ENCODE measurements around the gene IGDCC3.

The IGDCC3 gene

GRCh38 chr15:65388306-65389080 is 10.7 kb upstream of the IGDCC3 start:
- no peak for ATAC-seq (ENCODE audit: low read depth)
- Mint-ChIP-seq H3K4me1 (peaks cover 9% of the 10 kb centered on the region), H3K4me3 (no peak overlapping the region), H3K27ac (no peak overlapping the region), H3K27me3 (peaks cover 16% of the 10 kb centered on the region), H3K36me3 (no peaks in the 10 kb centered on the region), H3K9me3 (no peaks in the 10 kb centered on the region)
- DNase-seq (ENCODE audit: low spot score in 2 of 2) = no peak

- H3K27ac Mint-ChIP-seq = no peak overlapping the region
- peaks cover 15% of the 10 kb centered on the region for H3K27me3 Mint-ChIP-seq
These were observed 9.1 kb upstream of the IGDCC3 start for GRCh38 chr15:65386886-65387285.

DNA sequence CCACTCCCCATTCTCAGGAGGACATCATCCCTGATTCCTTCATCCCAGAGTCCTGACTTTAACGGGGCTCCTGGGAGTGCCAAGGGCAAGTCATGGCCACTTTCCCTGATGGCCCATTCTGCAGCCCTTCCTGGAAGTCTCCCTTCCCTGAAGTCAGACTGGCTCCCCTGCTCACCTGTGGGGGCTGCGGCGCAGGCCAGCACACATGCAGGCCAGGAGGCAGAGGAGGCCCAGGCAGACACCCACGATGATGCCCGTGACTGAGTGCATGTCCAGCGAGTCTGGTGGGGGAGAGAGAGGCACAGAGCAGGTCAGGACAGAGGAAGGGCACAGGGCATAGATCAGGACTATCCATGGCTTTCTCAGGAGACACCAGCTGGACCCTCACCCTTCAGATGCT is 8.6 kb upstream of the IGDCC3 start:
- Mint-ChIP-seq H3K4me3 (no peak overlapping the region), H3K4me1 (peaks cover 9% of the 10 kb centered on the region), H3K36me3 (no peaks in the 10 kb centered on the region), H3K27me3 (peaks cover 15% of the 10 kb centered on the region), H3K9me3 (no peaks in the 10 kb centered on the region), H3K27ac (no peak overlapping the region)
- no peak for ATAC-seq (ENCODE audit: low read depth)
- DNase-seq (ENCODE audit: low spot score in 2 of 2) = no peak

More at GRCh38 chr15:65386886-65387285, 9.1 kb upstream of the IGDCC3 start:
- Mint-ChIP-seq H3K4me3 (no peak overlapping the region), H3K4me1 (peaks cover 9% of the 10 kb centered on the region), H3K36me3 (no peaks in the 10 kb centered on the region), H3K9me3 (no peaks in the 10 kb centered on the region)
- ATAC-seq (ENCODE audit: low read depth) = no peak
- DNase-seq (ENCODE audit: low spot score in 2 of 2) = no peak

DNA sequence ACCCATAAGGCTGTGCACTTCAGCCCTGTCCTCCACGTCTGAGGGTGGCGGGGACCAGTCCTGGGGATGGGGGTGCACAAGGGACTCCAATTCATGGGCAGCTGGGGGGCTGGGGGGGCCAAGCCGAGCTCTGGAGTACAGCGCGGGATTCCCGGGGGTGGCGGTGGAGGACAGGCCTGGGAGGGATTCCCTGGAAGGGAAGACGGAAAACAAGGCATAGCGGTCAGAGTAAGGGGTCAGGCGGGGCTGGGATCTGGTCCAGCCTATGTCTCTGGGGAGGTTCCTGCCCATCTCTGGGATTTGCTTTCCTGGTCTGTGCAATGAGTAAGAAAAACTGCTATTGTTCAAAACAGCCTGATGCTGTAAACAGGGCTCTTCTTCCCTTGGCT is 8.1 kb upstream of the IGDCC3 start:
- ATAC-seq (ENCODE audit: low read depth) (no peak), DNase-seq (ENCODE audit: low spot score in 2 of 2) (no peak)
- Mint-ChIP-seq H3K27me3 (peaks cover 15% of the 10 kb centered on the region), H3K4me1 (peaks cover 9% of the 10 kb centered on the region), H3K36me3 (no peaks in the 10 kb centered on the region), H3K9me3 (no peaks in the 10 kb centered on the region), H3K27ac (no peak overlapping the region), H3K4me3 (peak overlapping the region; percentile 92)

- Mint-ChIP-seq H3K36me3 (no peaks in the 10 kb centered on the region), H3K27me3 (peaks cover 17% of the 10 kb centered on the region), H3K4me3 (peak overlapping the region; percentile 92), H3K9me3 (no peaks in the 10 kb centered on the region), H3K4me1 (peaks cover 9% of the 10 kb centered on the region), H3K27ac (peak overlapping the region; percentile 51)
- peak; percentile 79 to 90 for DNase-seq (ENCODE audit: low spot score in 2 of 2)
- ATAC-seq (ENCODE audit: low read depth) = peak; percentile 88
These were observed 7.4 kb upstream of the IGDCC3 start for GRCh38 chr15:65384895-65385869.

DNA sequence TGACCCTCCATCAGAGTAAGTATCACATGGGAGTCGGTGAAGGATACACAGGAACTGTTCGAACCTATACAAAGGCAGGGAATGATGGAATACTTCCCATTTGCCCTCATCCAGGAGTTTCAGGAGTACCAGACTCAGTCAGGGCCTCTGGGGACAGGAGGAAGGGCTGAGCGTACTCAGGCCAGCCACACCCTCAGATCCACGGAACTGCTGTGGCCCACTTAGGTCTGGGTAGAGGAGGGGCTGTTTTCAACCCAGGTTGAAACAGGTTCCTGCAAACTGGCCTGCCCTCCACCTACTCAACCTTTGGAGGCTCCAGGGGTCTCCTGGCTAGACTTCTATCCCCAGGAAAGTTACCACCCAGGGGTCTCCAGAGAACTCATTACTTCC is 6.7 kb upstream of the IGDCC3 start:
- Mint-ChIP-seq H3K9me3 (no peaks in the 10 kb centered on the region), H3K4me1 (peaks cover 9% of the 10 kb centered on the region), H3K27ac (peak overlapping the region; percentile 51), H3K27me3 (peaks cover 18% of the 10 kb centered on the region), H3K36me3 (no peaks in the 10 kb centered on the region), H3K4me3 (peak overlapping the region; percentile 92)
- ATAC-seq (ENCODE audit: low read depth) (peak; percentile 7), DNase-seq (ENCODE audit: low spot score in 2 of 2) (no peak)

- H3K9me3 Mint-ChIP-seq = no peaks in the 10 kb centered on the region
- H3K27me3 Mint-ChIP-seq = peaks cover 16% of the 10 kb centered on the region
- no peaks in the 10 kb centered on the region for H3K36me3 Mint-ChIP-seq
- peak overlapping the region; percentile 57 for H3K4me3 Mint-ChIP-seq
- peaks cover 9% of the 10 kb centered on the region for H3K4me1 Mint-ChIP-seq
- ATAC-seq (ENCODE audit: low read depth) = no peak
- no peak for DNase-seq (ENCODE audit: low spot score in 2 of 2)
- no peak overlapping the region for H3K27ac Mint-ChIP-seq
These were observed 6.2 kb upstream of the IGDCC3 start for GRCh38 chr15:65383991-65384390.

- Mint-ChIP-seq H3K9me3 (no peaks in the 10 kb centered on the region), H3K4me3 (peak overlapping the region; percentile 57), H3K36me3 (no peaks in the 10 kb centered on the region), H3K27ac (no peak overlapping the region), H3K27me3 (peaks cover 18% of the 10 kb centered on the region), H3K4me1 (peaks cover 9% of the 10 kb centered on the region)
- no peak for DNase-seq (ENCODE audit: low spot score in 2 of 2)
- no peak for ATAC-seq (ENCODE audit: low read depth)
These were observed 5.7 kb upstream of the IGDCC3 start for GRCh38 chr15:65383456-65383855.

DNA sequence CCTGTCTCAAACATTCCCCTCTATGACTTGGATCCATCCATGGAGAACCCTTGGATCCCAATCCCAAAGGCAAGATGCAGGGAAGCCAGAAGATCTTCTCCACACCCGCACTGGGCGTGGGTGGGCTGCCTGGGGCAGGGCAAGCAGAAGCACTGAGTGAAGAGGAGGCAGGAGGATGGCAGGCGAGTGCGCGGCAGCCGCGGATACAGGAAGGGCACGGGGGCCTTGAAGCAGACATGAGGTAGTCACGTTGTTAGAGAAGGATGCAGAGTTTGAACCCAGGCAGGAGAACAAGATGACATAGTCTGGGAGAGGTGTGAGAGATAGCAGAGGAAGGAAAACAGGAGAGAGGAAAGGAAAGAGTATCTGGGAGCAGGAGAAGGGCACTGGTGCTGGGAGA is 5.1 kb upstream of the IGDCC3 start:
- ATAC-seq (ENCODE audit: low read depth) = no peak
- DNase-seq (ENCODE audit: low spot score in 2 of 2) = no peak
- Mint-ChIP-seq H3K4me1 (peaks cover 9% of the 10 kb centered on the region), H3K27ac (no peak overlapping the region), H3K27me3 (peaks cover 20% of the 10 kb centered on the region), H3K9me3 (no peaks in the 10 kb centered on the region), H3K4me3 (peak overlapping the region; percentile 12), H3K36me3 (no peaks in the 10 kb centered on the region)

DNA sequence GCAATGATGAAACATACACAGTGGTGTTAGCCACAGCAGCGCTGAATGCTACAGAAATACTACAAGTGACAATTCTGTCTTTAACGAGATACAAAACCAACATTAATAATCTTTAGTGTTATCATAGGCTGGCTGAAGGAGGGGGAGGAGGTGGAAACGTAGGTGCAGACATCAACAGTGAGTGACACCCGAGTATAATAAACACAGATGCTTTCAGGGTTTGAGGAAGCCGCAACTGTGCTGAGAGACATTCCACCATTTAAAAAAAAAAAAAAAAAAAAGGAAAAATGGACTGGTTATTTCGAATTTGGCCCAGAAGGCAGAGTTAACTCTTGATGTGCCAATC is 4.3 kb upstream of the IGDCC3 start:
- Mint-ChIP-seq H3K9me3 (no peaks in the 10 kb centered on the region), H3K27me3 (peaks cover 22% of the 10 kb centered on the region), H3K4me1 (peaks cover 10% of the 10 kb centered on the region), H3K4me3 (no peak overlapping the region), H3K27ac (no peak overlapping the region), H3K36me3 (no peaks in the 10 kb centered on the region)
- ATAC-seq (ENCODE audit: low read depth) (no peak), DNase-seq (ENCODE audit: low spot score in 2 of 2) (no peak)

- Mint-ChIP-seq H3K27me3 (peaks cover 27% of the 10 kb centered on the region), H3K27ac (no peak overlapping the region), H3K9me3 (no peaks in the 10 kb centered on the region), H3K4me3 (no peak overlapping the region), H3K4me1 (peaks cover 16% of the 10 kb centered on the region), H3K36me3 (no peaks in the 10 kb centered on the region)
- no peak for DNase-seq (ENCODE audit: low spot score in 2 of 2)
- no peak for ATAC-seq (ENCODE audit: low read depth)
These were observed 3.8 kb upstream of the IGDCC3 start for GRCh38 chr15:65381445-65382145.

DNA sequence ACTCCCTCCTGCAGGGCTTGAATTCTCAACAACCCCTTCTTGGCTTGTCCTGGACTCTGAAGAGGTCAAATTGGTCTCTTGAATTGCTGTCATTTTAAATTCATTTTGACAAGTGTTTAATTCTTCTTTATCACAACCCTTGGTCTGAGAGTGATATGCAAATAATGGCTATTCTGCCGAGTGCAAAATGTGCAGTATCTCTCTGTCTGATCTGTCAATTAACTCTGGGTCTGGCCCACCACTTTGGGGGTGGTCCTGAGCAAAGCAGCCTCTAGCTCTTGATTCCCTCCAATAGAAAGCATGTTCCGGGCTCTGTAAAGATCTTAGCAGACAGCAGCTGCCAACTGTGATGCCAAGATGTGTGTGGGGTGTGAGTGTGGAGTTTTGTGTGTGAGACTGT is 2.2 kb upstream of the IGDCC3 start:
- Mint-ChIP-seq H3K27me3 (peaks cover 31% of the 10 kb centered on the region), H3K36me3 (no peaks in the 10 kb centered on the region), H3K4me1 (peaks cover 16% of the 10 kb centered on the region), H3K9me3 (no peaks in the 10 kb centered on the region), H3K4me3 (no peak overlapping the region), H3K27ac (no peak overlapping the region)
- no peak for DNase-seq (ENCODE audit: low spot score in 2 of 2)
- ATAC-seq (ENCODE audit: low read depth) = no peak

- Mint-ChIP-seq H3K27ac (no peak overlapping the region), H3K9me3 (no peaks in the 10 kb centered on the region), H3K27me3 (peaks cover 36% of the 10 kb centered on the region), H3K4me3 (peak overlapping the region; percentile 70), H3K36me3 (no peaks in the 10 kb centered on the region), H3K4me1 (peaks cover 8% of the 10 kb centered on the region)
- DNase-seq (ENCODE audit: low spot score in 2 of 2) (no peak), ATAC-seq (ENCODE audit: low read depth) (peak; percentile 60)
These were observed 462 bp downstream of the IGDCC3 start for GRCh38 chr15:65377105-65377975.

Measured in memory B cell (primary cell).